ENCODE data around the gene SORCS3. TPM values are rescaled to one million over a fixed set of nuclear protein-coding genes. Genes with fewer than 3 reads are reported as not detected.

Gene SORCS3
- total RNA-seq, 1 experiment from 2014 or later: 0.18 TPM

GRCh38 chr10:104678658-104679057, 37.6 kb downstream of the SORCS3 start:
- no peaks in the 10 kb centered on the region for H3K36me3 ChIP-seq (ENCODE audit: control insufficient read depth, insufficient read depth, low read length)
- BruUV-seq (replicated peaks): no TSS peak
- no peak overlapping the region for H3K4me3 ChIP-seq (ENCODE audit: low read depth, low read length)
- Mint-ChIP-seq H3K9me3 (ENCODE audit: unreplicated experiment) (no peaks in the 10 kb centered on the region), H3K27ac (ENCODE audit: unreplicated experiment) (no peak overlapping the region), H3K27me3 (ENCODE audit: insufficient read depth, unreplicated experiment) (peaks cover 7% of the 10 kb centered on the region), H3K4me1 (ENCODE audit: low read depth, unreplicated experiment) (no peaks in the 10 kb centered on the region), H3K4me3 (ENCODE audit: unreplicated experiment) (no peak overlapping the region), H3K36me3 (ENCODE audit: insufficient read depth, unreplicated experiment) (no peaks in the 10 kb centered on the region)
- no peaks in the 10 kb centered on the region for H3K9me3 ChIP-seq
- ChIA-PET POLR2A (no interaction called here), CTCF (no interaction called here)
- TF ChIP-seq, protein P1, sequence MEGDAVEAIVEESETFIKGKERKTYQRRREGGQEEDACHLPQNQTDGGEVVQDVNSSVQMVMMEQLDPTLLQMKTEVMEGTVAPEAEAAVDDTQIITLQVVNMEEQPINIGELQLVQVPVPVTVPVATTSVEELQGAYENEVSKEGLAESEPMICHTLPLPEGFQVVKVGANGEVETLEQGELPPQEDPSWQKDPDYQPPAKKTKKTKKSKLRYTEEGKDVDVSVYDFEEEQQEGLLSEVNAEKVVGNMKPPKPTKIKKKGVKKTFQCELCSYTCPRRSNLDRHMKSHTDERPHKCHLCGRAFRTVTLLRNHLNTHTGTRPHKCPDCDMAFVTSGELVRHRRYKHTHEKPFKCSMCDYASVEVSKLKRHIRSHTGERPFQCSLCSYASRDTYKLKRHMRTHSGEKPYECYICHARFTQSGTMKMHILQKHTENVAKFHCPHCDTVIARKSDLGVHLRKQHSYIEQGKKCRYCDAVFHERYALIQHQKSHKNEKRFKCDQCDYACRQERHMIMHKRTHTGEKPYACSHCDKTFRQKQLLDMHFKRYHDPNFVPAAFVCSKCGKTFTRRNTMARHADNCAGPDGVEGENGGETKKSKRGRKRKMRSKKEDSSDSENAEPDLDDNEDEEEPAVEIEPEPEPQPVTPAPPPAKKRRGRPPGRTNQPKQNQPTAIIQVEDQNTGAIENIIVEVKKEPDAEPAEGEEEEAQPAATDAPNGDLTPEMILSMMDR (IDR thresholded peaks at IDR 0.05; ENCODE audit: insufficient read depth in 1 of 2, low read depth in 1 of 2, low read length in 1 of 2, severe bottlenecking in 1 of 2, unreplicated experiment in 1 of 2): no peak
- no peak for DNase-seq
- H3K4me1 ChIP-seq: no peaks in the 10 kb centered on the region
- no peaks in the 10 kb centered on the region for H3K27me3 ChIP-seq (replicated peaks; ENCODE audit: control insufficient read depth, insufficient read depth, low read length)
- intact Hi-C loops (cut with micrococcal nuclease; ENCODE audit: unreplicated experiment): no loop called here

DNA sequence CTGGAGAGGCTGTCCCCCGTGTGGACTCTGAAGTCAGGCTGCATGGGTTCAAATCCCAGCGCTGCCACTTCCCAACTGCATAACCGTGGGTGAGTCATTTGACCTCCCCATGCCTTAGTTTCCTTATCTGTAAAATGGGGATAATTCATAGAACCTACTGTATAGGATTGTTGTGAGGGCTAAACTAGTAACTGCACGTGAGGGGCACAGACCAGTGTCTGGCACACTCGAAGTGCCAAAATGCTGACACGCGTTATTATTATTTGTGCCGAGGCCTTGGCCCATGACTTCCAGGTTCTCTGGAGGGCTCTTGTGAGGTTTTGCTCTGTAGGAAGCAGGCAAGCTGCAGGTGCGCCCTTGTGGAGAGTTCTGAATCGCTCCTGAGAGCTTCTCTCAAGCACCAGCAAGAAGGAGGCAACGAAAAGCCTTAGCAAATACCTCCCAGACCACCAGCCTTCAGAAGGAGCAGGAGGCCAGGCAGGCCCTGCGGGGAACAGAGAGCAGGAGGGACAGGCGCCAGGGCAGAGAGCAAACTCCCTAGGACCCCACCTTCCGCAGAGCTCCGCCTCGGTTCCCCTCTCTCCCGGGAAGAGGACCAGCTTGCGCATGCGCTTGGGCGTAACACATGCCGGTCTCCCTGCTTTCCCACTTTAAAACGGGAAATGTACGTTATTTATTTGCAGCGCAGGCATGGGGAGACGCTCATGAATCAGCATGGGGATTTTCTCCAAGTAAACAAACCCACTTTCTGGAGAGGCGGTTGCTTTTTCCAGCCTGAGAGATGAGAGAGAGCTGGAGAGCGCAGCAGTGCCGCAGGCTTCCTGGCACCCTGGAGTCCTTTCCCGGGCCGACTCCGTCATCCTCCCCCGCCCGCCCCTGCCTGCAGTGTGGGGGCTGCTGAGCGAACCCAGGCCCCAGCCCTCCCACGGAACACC, 39.6 kb downstream of the SORCS3 start:
- Histone ChIP-seq H3K27me3 (replicated peaks; ENCODE audit: control insufficient read depth, insufficient read depth, low read length) (no peaks in the 10 kb centered on the region), H3K4me1 (no peaks in the 10 kb centered on the region), H3K36me3 (ENCODE audit: control insufficient read depth, insufficient read depth, low read length) (no peaks in the 10 kb centered on the region), H3K9me3 (no peaks in the 10 kb centered on the region), H3K4me3 (ENCODE audit: low read depth, low read length) (no peak overlapping the region)
- intact Hi-C loops (cut with micrococcal nuclease; ENCODE audit: unreplicated experiment): no loop called here
- TF ChIP-seq, protein P1 (IDR thresholded peaks at IDR 0.05; ENCODE audit: insufficient read depth in 1 of 2, low read depth in 1 of 2, low read length in 1 of 2, severe bottlenecking in 1 of 2, unreplicated experiment in 1 of 2): no peak
- DNase-seq: no peak
- POLR2A ChIA-PET: no interaction called here
- H3K9me3 Mint-ChIP-seq (ENCODE audit: unreplicated experiment): no peaks in the 10 kb centered on the region
- no peaks in the 10 kb centered on the region for H3K36me3 Mint-ChIP-seq (ENCODE audit: insufficient read depth, unreplicated experiment)
- H3K4me3 Mint-ChIP-seq (ENCODE audit: unreplicated experiment): no peak overlapping the region
- H3K27ac Mint-ChIP-seq (ENCODE audit: unreplicated experiment): no peak overlapping the region
- no peaks in the 10 kb centered on the region for H3K4me1 Mint-ChIP-seq (ENCODE audit: low read depth, unreplicated experiment)
- CTCF ChIA-PET: interaction anchor here (0.6 kb wide), 1 partner anchor 18 kb away, joined by 4 read pairs; no protein-coding TSS in a partner anchor
- H3K27me3 Mint-ChIP-seq (ENCODE audit: insufficient read depth, unreplicated experiment): peaks cover 7% of the 10 kb centered on the region
- BruUV-seq (replicated peaks): no TSS peak

- TF ChIP-seq, protein P1 (IDR thresholded peaks at IDR 0.05; ENCODE audit: insufficient read depth in 1 of 2, low read depth in 1 of 2, low read length in 1 of 2, severe bottlenecking in 1 of 2, unreplicated experiment in 1 of 2): no peak
- intact Hi-C loops (cut with micrococcal nuclease; ENCODE audit: unreplicated experiment): no loop called here
- Mint-ChIP-seq H3K36me3 (ENCODE audit: insufficient read depth, unreplicated experiment) (no peaks in the 10 kb centered on the region), H3K9me3 (ENCODE audit: unreplicated experiment) (no peaks in the 10 kb centered on the region), H3K4me1 (ENCODE audit: low read depth, unreplicated experiment) (no peaks in the 10 kb centered on the region), H3K4me3 (ENCODE audit: unreplicated experiment) (no peak overlapping the region), H3K27ac (ENCODE audit: unreplicated experiment) (no peak overlapping the region), H3K27me3 (ENCODE audit: insufficient read depth, unreplicated experiment) (peaks cover 5% of the 10 kb centered on the region)
- H3K9me3 ChIP-seq: no peaks in the 10 kb centered on the region
- H3K36me3 ChIP-seq (ENCODE audit: control insufficient read depth, insufficient read depth, low read length): no peaks in the 10 kb centered on the region
- H3K4me1 ChIP-seq: no peaks in the 10 kb centered on the region
- CTCF ChIA-PET: interaction anchor here (0.6 kb wide), 1 partner anchor 19 kb away, joined by 4 read pairs; no protein-coding TSS in a partner anchor
- no peak overlapping the region for H3K4me3 ChIP-seq (ENCODE audit: low read depth, low read length)
- DNase-seq: no peak
- BruUV-seq (replicated peaks): no TSS peak
- POLR2A ChIA-PET: no interaction called here
- no peaks in the 10 kb centered on the region for H3K27me3 ChIP-seq (replicated peaks; ENCODE audit: control insufficient read depth, insufficient read depth, low read length)
Measured at GRCh38 chr10:104681485-104681884, 40.4 kb downstream of the SORCS3 start.

Data from Caco-2 (cell line).